ENCODE measurements around the gene RPS6KA2. TPM values are rescaled to one million over a fixed set of nuclear protein-coding genes. Genes with fewer than 3 reads are reported as not detected.

RPS6KA2 gene
- total RNA-seq, 4 donors from 2014 or later: 43.9 to 161 (median 82.7) TPM

DNA sequence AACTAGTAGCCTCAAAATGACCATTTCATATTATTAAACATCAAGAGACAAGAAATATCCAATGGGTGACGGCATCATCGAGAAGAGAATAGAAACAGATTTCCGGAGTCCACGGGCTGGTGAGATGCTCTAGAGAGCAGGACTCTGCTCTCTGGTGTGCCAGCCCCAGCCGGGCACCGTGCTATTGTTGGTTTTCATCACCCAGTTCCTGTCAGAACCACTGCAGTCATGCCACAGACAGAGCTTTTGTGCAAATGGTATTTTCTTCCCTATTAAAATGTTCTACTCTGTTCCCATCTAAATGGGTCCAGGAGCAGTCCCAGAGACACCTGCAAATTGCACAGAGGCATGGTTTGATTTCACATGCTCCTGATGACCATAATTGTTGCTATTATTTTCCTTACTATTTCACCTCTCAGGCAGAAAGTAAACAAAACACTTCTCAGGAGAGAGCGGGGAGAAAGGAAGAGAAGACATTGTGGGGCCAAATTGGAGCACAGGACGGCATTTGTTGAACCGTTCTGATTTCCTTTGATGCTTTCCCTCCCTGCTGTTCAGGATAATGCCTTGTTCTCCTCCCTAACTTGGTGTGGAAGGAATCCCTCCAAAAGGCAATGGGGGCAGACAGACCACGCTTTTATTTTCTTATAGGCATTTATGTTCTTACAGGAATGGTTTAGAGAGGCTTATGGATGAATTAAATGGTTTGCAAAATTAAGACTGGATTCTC lies 29.2 kb downstream of the RPS6KA2 start:
- TF ChIP-seq, protein P1, sequence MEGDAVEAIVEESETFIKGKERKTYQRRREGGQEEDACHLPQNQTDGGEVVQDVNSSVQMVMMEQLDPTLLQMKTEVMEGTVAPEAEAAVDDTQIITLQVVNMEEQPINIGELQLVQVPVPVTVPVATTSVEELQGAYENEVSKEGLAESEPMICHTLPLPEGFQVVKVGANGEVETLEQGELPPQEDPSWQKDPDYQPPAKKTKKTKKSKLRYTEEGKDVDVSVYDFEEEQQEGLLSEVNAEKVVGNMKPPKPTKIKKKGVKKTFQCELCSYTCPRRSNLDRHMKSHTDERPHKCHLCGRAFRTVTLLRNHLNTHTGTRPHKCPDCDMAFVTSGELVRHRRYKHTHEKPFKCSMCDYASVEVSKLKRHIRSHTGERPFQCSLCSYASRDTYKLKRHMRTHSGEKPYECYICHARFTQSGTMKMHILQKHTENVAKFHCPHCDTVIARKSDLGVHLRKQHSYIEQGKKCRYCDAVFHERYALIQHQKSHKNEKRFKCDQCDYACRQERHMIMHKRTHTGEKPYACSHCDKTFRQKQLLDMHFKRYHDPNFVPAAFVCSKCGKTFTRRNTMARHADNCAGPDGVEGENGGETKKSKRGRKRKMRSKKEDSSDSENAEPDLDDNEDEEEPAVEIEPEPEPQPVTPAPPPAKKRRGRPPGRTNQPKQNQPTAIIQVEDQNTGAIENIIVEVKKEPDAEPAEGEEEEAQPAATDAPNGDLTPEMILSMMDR (IDR thresholded peaks at IDR 0.05; ENCODE audit: low read depth): no peak

GRCh38 chr6:166596776-166597507 lies 30.1 kb downstream of the RPS6KA2 start:
- TF ChIP-seq, protein P1 (IDR thresholded peaks at IDR 0.05; ENCODE audit: low read depth): no peak

DNA sequence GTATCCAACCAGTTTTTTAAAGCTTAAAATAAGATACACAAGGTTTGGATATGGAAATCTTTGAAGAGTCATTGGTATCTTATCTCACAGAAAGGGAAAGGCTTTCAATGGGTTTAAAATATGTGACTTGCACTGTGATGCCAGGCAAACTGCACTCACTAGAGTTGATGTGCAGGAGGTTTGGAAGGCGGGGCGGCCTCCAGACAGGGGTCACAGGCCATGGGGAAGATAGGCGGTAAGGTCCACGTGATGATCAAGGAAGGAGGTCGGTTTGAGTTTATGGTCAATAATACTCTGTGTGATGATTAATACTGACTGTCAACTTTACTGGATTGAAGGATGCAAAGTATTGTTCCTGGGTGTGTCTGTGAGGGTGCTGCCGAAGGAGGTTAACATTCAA lies 31.1 kb downstream of the RPS6KA2 start:
- TF ChIP-seq, protein P1 (IDR thresholded peaks at IDR 0.05; ENCODE audit: low read depth): no peak

DNA sequence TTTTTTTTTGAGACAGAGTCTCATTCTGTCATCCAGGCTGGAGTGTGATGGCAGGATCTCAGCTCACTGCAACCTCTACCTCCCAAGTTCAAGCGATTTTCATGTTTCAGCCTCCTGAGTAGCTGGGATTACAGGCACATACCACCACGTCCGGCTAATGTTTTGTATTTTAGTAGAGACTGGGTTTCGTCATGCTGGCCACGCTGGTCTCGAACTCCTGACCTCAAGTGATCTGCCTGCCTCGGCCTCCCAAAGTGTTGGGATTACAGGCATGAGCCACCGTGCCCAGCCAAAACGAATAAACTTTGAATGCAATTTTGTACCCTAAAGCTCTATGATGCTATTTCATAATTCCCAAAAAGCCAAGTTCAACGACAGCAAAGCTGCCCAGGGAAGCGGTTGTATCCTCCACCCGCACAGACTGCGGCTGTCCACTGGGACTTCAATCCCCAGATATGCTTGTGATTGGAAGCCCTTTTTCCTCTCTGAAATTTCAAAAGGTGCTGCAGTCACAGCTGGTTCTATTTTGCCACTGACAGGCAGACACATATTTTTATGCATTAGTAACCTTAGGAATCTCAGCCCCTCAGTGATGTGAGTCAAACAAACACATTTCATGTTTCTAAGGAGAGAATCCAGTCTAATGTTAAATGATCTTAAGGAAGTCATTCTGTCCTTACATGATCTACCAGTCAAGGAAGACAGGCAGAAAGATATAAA lies 31.8 kb downstream of the RPS6KA2 start:
- TF ChIP-seq, protein P1 (IDR thresholded peaks at IDR 0.05; ENCODE audit: low read depth): no peak

- TF ChIP-seq, protein P1 (IDR thresholded peaks at IDR 0.05; ENCODE audit: low read depth): no peak
Measured at GRCh38 chr6:166592821-166593220, 34.2 kb downstream of the RPS6KA2 start.

DNA sequence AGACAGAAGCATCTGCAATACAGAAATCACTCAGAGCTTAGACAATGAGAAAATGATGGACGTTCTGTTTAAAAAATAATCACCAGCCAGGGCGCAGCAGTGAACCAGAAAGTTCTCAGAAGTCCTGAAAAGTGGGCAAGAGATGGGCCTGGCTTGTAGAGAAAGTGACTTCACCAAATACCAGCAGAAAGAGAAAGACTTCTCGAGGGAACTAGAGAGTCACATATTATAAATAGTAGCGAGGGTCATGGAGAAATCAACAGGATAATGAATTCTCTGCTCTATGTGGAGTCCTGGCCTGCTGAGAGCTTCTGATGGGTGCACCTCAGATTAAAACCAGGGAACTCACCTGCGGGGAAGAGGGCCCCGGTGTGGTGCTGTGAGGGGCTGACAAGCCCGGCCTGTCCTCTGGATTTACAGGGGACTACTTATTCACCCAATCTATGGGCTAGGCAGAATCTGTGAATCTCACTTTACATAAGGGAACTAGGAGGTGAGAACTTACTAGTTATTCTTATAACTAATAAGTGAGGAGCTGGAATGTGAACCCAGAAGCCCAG lies 35.0 kb downstream of the RPS6KA2 start:
- TF ChIP-seq, protein P1 (IDR thresholded peaks at IDR 0.05; ENCODE audit: low read depth): no peak

Measured in subcutaneous adipose tissue (tissue), 4 donors.